Activated CD8-positive, alpha-beta memory T cell treated with anti-CD3 and anti-CD28 coated beads, Interleukin-2, amount 50 U/mL, for 24 hours (primary cell): ENCODE data around the gene SNHG17.
"Not testable (repeated sequence)": the region's sequence is repeated elsewhere in the genome, so short reads cannot be mapped to it uniquely, and the experiment has no call there.

Source experiments
- DNase-seq: peaks from one replicate; pipeline ENCODE4 v3.0.0-alpha.2; 2020; ENCODE audit errors: extremely low read depth

Gene SNHG17

DNA sequence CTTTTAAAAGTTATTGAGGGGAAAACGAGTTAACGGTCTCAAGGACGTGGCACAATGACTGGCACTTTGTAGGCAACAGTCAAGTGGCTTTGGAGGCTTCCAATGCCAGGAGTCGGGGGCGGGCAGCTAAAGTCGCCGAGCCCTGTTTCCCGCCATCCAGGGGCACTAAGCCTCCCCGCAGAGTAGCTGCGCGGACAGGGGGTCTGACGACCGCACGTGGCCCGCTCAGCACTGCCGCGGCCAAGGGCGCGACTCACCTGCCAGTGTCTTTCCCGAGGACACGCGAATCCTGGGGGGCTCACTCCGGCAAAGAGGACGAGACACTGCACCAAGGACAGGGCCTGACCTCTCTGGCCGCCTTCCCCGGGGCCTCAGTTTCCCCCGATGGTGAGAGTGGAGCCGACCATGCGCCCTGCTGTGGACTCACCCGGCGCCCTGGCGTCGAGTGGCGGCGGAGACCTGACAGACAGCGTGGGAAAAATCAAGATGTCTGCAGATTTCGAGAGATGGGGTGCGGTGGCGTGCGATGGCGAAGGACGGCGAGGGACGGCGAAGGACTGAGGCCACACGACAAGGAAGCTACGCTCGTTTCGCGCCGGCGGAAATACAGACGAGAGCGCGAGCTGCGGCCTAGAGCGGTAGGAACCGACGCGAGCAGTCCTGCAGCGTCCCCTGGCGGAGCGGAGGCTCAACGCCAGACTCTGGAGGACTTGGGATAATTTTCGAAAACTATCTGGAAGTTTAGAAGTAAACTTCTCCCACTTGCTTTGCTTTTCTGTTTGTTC lies at the start of gene SNHG17:
SNHG17 (minus strand) TSS at position 559 of the 785 bp plus-strand sequence.
- peak; percentile 63 for DNase-seq

GRCh38 chr20:38479596-38479995 lies 44.5 kb upstream of the SNHG17 start:
- no peak for DNase-seq

- DNase-seq, result no peak
Measured at GRCh38 chr20:38477747-38478146, 42.6 kb upstream of the SNHG17 start.

DNA sequence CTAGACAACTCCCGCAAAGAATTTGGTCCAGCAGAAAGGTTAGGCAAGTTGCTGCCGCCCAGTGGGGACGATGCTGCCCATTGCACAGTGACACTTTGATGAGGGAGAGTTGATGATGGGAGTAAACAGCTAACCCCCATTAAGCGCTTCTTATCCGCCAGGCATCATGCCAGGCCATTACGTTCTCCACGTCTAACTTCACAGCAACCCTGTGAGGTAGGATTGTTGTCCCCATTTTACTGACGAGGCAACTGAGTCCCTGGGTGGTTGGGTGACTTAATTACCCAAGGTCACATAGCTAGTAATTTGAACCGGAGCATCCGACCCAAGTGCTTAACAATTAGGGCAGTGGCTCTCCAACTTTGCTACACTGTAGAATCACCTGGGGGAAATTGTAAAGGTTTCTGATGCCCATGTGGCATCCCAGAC lies 38.3 kb upstream of the SNHG17 start:
- no peak for DNase-seq

DNA sequence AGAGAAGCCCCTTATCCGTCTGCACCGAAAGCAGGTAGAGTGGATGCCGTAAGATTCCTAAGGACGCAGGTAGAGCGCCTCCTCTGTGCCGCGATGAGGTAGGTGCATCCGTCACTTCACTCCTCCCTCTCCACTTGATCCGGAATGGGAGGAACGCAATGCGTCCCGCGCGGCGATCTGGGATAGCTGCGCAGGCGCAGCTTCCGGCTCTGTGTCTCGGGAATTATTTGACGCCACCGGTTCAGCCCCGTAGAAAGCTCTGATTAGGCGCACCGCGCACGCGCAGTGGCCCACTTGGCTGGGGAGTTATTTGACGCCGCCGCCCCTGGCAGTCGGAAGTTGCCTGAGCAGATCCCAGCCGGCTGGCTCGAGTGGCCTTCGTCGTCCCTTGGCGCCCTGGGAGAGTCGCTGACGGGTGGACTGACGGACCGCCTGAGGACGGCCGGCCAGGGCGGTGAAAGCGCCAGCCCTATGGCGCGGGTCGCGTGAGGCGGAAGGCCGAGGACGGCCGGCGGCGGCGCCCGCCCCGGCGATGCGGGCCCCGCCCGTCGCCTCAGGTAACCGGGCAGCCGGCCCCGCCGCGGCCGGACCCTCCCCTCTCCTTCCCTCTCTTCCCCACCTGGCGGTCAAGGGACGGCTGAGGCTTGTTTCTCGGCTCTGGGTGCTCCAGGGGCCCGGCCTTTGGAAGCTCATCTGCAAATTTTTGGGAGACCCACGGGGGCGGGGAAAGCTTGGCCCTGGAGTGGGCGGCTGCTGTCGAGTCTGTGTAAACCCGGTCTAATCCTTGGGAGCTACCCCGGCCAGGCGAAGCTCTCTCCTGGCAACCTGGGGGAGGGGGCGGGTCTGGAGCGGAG lies 37.6 kb upstream of the SNHG17 start, which contains the start of gene RALGAPB:
RALGAPB (plus strand) TSS at position 331 of the 854 bp plus-strand sequence. CDS start 15,590 bp downstream, outside the sequence.
- DNase-seq, result peak; percentile 97

GRCh38 chr20:38471987-38472512 lies 36.9 kb upstream of the SNHG17 start:
- no peak for DNase-seq

GRCh38 chr20:38471245-38471644 lies 36.1 kb upstream of the SNHG17 start:
- DNase-seq, result no peak

DNA sequence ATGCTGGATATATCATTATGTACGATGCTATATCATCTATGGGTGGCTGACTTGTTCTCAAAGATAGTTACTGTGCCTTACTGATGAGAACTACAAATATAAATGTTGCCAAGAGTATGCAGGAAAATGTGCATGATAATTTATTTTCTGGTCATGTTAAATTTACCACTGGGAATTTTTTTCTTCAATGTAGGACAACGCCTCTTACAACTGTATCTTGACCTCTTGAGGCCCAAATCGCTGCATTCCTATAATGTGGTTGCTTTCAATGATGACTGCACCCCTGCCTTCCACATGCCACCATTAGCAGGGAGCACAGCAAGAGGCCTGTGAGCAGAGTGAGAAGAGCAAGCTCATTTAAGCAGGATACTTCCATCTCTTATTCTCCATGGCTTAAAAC lies 31.9 kb upstream of the SNHG17 start:
- DNase-seq, result no peak

DNA sequence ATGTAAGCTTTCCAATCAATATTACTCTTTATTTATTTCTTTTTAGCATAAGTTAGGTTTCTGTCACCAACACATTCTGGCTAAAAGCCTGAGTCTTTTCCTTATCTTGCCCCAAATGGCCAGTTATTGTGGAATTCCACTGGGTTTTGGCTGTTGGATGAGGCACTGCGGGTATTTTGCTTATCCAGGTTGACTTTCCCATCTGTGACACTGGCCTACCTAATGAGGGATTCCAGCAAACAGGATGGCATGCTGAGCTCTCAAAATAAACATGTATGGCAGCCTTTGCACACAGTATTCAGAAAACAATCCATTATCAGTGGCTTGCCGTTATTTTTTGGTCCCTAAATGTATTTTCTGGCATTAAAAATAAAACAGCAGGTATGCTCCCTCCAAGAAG lies 31.0 kb upstream of the SNHG17 start:
- DNase-seq, result no peak

- not testable (repeated sequence) for DNase-seq
Measured at GRCh38 chr20:38461569-38461968, 26.4 kb upstream of the SNHG17 start.

GRCh38 chr20:38461167-38461566 lies 26.0 kb upstream of the SNHG17 start:
- DNase-seq, result not testable (repeated sequence)

DNA sequence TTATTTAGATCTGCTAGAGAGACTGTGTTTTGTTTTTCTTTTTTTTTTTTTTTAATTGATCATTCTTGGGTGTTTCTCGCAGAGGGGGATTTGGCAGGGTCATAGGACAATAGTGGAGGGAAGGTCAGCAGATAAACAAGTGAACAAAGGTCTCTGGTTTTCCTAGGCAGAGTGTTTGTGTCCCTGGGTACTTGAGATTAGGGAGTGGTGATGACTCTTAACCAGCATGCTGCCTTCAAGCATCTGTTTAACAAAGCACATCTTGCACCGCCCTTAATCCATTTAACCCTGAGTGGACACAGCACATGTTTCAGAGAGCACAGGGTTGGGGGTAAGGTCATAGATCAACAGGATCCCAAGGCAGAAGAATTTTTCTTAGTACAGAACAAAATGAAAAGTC lies 25.5 kb upstream of the SNHG17 start:
- DNase-seq, result not testable (repeated sequence)

DNA sequence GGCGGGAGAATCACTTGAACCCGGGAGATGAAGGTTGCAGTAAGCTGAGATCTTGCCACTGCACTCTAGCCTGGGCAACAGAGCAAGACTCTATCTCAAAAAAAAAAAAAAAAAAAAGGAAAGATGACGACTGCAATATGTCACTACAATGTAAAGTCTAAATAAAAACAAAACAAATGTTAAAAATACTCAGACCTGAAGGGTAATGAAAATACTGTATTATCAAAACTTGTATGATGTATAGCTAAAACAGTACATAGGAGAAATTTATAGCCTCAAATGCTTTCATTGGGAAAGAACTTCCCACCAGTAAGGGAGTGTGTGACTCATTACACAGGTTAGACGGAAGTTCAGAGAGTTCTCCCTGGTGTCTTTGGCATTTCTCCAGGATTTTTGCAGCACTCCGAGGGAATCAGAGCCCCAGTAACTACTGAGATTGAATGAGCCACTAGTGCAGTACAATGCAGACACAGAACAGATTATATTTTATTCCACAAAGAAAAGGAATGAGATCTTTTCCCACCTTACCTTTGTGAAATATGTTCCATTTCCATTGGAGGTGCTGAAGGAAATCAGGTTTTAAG lies 25.0 kb upstream of the SNHG17 start:
- DNase-seq, result no peak

GRCh38 chr20:38458314-38458713 lies 23.2 kb upstream of the SNHG17 start:
- DNase-seq, result no peak

DNA sequence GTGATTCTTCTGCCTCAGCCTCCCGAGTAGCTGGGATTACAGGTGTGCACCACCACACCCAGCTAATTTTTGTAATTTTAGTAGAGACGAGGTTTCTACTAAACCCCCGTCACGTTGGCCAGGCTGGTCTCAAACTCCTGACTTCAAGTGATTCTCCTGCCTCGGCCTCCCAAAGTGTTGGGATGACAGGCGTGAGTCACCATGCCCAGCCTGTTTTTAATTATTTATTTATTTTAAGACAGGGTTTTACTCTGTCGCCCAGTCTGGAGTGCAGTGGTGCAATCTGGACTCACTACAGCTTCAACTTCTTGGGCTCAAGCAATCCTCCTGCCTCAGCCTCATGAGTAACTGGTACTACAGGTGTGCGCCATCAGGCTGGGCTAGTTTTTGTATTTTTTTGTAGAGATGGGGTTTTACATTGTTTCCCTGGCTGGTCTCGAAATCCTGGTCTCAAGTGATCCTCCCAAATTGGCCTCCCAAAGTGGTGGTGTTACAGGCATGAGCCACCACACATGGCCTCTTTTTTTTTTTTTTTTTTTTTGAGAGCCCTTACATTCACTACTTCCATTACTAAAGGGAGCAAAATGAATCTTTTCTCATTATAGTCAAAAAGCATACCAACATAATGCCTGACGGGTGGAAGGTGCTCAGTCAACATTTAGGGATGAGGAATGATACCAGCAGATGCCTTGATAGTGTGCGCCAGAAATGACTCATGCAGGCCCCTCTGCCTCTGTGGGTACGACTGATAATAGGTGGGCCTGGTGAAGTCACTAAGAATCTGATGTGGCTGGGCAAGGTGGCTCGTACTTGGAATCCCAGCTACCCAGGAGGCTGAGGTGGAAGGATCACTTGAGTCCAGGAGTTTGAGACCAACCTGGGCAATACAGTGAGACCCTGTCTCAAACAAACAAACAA lies 19.7 kb upstream of the SNHG17 start:
- no peak for DNase-seq

DNA sequence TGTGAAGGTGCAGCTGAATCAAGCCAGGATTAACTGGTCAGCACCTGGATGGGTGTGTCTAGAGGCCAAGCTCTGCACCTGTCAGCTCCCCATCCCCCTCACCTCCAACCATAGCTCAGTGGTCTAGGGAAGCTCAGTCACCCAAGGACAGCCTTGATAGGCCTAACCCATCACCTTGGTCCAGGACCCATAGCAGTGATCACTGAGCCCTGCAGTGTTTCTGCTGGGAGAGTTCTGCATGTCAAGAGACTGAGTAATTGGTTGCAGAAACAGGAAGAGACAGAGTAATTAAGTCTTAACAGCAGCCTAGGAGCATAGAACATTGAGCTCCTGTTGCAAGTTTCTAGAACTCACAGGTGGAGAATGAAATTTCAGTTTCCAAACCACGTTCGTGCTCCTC lies 18.8 kb upstream of the SNHG17 start:
- DNase-seq, result no peak

DNA sequence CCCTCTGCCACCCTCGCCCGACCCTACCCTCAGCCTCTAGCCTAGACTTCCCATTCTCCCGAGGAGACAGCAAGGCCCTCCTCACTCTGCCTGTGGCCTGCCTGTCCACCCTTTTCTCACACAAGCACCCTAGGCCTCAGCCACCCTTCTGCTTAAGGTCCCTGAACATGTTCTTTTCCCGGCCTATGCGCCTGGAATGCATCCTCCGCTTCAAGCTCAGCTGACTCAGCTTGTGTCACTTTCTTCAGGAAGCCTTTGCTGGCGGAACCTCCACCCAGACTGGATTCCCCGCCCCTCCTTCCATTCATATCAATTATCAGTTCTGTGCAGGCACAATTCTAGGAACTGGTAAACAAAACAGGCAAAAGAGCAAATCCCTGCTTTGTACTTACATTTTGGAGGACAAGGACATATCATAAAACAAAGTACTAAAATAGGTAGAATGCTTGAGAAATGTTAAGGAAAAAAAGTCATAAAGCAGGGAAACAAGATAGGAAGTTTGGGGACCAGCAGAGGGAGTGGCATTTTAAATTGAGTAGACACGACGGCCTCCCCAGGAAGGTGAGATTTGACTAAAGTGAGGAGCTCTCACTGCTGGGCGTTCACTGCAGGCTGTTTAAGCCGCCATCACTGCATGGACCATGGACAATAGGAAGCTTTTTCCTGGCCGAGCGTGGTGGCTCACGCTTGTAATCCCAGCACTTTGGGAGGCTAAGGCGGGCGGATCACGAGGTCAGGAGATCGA lies 17.9 kb upstream of the SNHG17 start:
- no peak for DNase-seq

- no peak for DNase-seq
Measured at GRCh38 chr20:38450412-38450975, 15.4 kb upstream of the SNHG17 start.

- DNase-seq, result no peak
Measured at GRCh38 chr20:38449046-38449445, 13.9 kb upstream of the SNHG17 start.
